NT2/D1 (cell line): ENCODE measurements around the gene CALD1.

Experiments
- SUZ12 ChIP-seq: IDR thresholded peaks from 2 replicates; pipeline ENCODE4 v1.6.1; 2011; ENCODE audit not compliant: insufficient read length, insufficient read depth; ENCODE audit errors: extremely low read depth
- YY1 ChIP-seq: IDR thresholded peaks from 2 replicates; pipeline ENCODE4 v1.6.1; 2011; ENCODE audit not compliant: insufficient read length, insufficient read depth
- ZNF274 ChIP-seq: IDR thresholded peaks from 2 replicates; pipeline ENCODE4 v1.6.1; 2011; ENCODE audit warnings: mild to moderate bottlenecking, low read depth, low read length

DNA sequence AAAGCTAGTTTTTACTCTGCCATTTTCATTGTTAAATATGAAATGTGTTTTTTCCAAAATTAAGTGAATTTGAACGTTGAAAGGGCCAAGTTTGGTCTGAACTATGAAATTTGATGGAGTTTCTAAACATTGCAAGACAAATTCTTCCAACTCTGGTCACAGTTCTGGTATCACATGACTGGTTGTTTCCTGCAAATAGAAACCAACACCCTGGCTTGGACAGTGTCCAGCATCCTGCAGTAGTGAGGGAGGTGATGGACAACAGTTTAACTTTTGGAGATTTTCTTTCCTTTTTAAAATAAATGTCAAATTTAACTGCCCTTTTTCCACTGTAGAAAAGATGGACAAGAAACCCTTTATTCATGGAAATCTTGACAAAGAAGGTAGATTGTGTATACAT is 152.1 kb downstream of the CALD1 start:
- TF ChIP-seq YY1 (no peak), ZNF274 (no peak), SUZ12 (no peak)
